Measurements from ENCODE around the gene ZBED6.
"Not testable (repeated sequence)": the region's sequence is repeated elsewhere in the genome, so short reads cannot be mapped to it uniquely, and the experiment has no call there.

Gene ZBED6

DNA sequence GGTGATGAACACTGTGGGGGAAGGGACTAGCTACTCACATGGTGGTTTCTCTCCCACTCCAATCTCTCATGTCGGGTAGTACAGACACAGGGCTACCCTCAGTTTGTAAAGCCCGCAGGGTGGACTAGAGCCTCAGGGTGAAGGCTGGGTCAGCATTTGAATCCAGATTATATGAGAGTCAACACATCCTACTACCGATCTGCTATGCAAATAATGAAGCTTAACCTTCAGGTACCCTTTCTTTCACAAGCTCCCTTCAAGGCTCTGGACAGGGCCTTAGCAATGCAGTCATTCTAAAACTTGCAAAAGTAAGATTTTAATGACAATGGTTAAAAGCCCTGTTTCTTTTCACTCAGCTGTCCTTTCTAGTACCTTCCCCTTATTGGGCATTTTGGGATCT is 5.5 kb upstream of the ZBED6 start:
- DNase-seq = no peak

DNA sequence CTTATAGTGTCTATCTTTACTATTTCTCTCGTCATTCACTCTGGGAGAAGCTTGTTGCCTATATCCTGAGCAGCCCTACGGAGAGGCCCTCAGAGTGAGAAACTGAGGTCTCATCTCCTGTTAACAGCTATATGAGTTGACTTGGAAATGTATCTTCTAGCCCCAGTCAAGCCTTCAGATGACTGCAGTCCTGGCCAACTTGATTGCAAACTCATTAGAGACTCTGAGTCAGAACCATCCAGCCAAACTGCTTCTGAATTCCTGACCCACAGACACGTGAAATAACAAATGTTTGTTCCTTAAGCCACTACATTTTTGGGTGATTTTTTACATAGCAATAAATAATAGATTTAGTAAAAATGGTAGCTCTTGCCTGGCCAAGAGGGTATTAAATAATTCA is 3.9 kb upstream of the ZBED6 start:
- no peak for DNase-seq

DNA sequence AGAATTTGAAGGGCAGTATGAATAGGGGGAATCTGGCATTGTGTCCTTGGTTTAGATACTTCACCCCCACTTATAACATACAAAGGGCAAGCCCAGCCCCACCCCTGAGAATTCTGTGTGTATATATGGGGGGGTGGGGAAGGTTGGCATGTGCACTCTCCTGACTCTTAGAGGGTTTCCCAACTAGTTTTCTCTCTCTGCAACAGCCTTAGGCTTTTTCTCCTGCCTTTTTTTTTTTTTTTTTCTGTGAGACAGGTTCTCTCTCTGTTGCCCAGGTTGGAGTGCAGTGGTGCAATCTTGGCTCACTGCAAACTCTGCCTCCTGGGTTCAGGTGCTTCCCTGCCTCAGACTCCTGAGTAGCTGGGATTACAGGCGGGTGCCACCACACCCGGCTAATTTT is 2.9 kb upstream of the ZBED6 start:
- no peak for DNase-seq

- not testable (repeated sequence) for DNase-seq
These were observed 1.9 kb upstream of the ZBED6 start for GRCh38 chr1:203793561-203793960.

- DNase-seq = no peak
These were observed 521 bp upstream of the ZBED6 start for GRCh38 chr1:203794764-203795440.

- DNase-seq = no peak
These were observed 798 bp downstream of the ZBED6 start for GRCh38 chr1:203796236-203796605.

GRCh38 chr1:203797216-203797615 is 1.8 kb downstream of the ZBED6 start:
- DNase-seq = no peak

GRCh38 chr1:203797948-203798655 is 2.7 kb downstream of the ZBED6 start:
- DNase-seq = no peak

- no peak for DNase-seq
These were observed 3.7 kb downstream of the ZBED6 start for GRCh38 chr1:203799157-203799556.

GRCh38 chr1:203799971-203800370 is 4.5 kb downstream of the ZBED6 start:
- DNase-seq = no peak

GRCh38 chr1:203805689-203806088 is 10.3 kb downstream of the ZBED6 start:
- no peak for DNase-seq

GRCh38 chr1:203807196-203807595 is 11.8 kb downstream of the ZBED6 start:
- no peak for DNase-seq

DNA sequence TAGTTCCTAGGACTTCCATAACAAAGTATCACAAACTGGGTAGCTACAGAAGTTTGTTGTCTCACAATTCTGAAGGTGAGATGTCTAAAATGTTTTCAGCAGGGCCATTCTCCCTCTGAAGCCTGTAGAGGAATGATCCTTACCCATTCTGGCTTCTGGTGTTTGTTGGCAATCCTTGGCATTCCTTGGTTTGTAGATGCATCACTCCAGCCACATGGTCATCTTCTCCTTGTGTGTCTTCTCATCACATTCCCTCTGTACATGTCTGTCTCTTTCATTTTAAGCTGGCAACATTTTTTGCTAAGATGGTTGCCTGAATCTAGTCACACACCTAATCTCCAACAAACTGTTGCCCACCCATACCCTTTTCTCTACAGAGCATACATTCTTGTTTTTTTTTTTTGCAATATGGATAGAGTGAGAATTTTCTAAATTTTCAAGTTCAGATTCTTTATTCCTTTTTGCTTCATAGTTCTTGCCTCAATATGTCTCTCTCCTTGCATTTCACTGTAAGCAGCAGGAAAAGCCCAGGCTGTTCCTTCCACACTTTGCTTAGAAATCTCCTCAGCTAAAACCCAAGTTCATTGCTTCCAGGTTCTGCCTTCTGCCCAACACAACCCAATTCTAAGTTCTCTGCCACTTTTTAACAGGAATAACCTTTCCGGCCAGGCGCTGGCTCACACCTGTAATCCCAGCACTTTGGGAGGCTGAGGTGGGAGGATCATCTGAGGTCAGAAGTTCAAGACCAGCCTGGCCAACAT is 18.3 kb downstream of the ZBED6 start:
- no peak for DNase-seq

DNA sequence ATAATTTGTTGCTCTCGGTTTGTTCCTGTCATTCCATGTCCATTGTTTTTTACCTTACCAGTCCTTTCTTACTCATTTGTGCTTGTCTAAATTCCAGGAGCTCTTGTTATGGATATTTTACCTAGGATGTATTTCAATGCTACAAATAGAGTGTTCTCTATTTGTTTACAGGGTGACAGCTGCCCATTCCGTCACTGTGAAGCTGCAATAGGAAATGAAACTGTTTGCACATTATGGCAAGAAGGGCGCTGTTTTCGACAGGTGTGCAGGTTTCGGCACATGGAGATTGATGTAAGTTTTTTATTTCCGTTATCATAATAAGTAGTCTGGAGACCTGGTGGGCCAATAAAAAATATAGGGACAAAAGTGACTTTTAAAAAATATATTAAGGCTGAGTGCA is 23.0 kb downstream of the ZBED6 start:
- no peak for DNase-seq

GRCh38 chr1:203823306-203823705 is 27.9 kb downstream of the ZBED6 start:
- DNase-seq = no peak

DNA sequence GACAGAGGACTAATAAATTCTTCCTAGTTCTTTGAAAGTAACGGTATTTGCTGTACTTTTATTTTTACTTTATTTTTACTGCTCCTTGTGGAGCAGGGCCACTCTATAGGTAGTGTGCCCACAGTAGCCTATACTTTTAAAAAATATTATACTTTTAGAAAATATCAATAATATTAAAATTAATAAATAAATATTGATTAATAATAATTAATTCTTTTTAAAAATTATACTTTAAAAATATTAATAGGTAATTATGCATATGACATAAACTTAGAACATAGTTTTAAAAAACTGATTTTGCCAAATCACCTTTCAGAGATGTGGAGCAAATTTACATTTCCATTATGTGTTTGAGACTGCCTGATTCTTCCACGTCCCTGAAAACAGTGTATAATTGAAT is 30.8 kb downstream of the ZBED6 start:
- no peak for DNase-seq

DNA sequence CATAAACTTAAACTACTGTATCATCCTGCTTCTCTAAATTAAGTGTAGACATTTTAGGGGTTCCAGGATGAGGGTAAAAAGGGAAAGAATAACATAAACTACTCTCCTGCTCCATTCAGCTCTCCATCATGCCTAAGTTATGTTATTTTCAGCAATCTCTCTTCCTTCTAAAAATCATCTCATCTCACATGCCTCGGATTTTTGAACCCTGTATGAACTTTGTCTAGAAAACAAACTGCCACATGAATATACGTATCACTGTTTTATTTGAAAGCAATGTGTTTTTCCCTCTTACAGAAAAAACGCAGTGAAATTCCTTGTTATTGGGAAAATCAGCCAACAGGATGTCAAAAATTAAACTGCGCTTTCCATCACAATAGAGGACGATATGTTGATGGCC is 32.6 kb downstream of the ZBED6 start:
- no peak for DNase-seq

GRCh38 chr1:203828503-203828902 is 33.1 kb downstream of the ZBED6 start:
- DNase-seq = no peak

- DNase-seq = not testable (repeated sequence)
These were observed 33.8 kb downstream of the ZBED6 start for GRCh38 chr1:203829247-203829646.

DNA sequence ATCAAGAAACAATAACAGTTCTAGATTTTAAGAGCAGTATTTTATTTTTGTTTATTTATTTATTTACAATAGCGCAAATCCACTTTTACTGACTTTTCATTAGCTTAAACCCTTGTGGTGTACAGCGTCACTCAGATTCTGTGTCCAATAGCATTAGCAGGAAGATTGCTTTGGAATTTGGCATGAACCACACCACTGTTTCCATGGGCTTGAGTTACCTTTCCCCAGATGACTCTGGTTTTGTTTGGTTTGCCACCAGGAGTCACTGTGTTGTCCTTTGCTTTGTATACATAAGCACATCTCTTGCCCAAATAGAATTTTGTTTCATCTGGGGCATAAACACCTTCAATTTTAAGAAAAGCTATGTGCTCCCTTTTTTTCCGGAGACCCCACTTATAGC is 40.1 kb downstream of the ZBED6 start:
- DNase-seq = no peak

GRCh38 chr1:203839081-203839480 is 43.7 kb downstream of the ZBED6 start:
- no peak for DNase-seq

GRCh38 chr1:203840208-203840808 is 44.9 kb downstream of the ZBED6 start:
- no peak for DNase-seq

GRCh38 chr1:203842559-203842876 is 47.1 kb downstream of the ZBED6 start:
- no peak for DNase-seq

DNA sequence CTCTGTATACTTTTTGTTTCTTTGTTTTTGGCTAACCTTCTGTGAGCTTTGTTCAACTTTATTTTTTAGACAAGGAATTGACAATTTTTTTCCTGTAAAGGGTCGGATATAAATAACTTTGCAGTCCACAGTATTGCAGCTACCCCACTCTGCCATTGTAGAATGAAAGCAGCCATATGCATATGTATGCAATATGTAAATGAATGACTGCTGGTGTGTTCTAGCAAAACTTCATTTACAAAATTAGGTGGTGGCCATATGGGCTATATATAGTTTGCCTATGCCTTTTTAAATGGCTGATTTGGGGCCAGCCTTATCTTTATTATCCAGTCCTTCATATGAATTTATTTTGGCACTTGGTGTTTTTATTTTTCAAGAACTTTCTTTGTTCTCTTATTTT is 48.0 kb downstream of the ZBED6 start:
- no peak for DNase-seq

Data from CD4-positive, alpha-beta T cell treated with Interleukin-15 for 1 hour (primary cell).